GM20431 (cell line): Measurements from ENCODE around the gene SCPEP1.

Source experiments
- in situ Hi-C: fragments of 300-500 bp; cut with MseI, MboI; formaldehyde crosslinking; loops from one replicate; pipeline ENCODE4 v1.15.0; 2020; ENCODE audit warnings: low sequenced_read_pairs; ENCODE audit not compliant: unreplicated experiment

SCPEP1 gene

DNA sequence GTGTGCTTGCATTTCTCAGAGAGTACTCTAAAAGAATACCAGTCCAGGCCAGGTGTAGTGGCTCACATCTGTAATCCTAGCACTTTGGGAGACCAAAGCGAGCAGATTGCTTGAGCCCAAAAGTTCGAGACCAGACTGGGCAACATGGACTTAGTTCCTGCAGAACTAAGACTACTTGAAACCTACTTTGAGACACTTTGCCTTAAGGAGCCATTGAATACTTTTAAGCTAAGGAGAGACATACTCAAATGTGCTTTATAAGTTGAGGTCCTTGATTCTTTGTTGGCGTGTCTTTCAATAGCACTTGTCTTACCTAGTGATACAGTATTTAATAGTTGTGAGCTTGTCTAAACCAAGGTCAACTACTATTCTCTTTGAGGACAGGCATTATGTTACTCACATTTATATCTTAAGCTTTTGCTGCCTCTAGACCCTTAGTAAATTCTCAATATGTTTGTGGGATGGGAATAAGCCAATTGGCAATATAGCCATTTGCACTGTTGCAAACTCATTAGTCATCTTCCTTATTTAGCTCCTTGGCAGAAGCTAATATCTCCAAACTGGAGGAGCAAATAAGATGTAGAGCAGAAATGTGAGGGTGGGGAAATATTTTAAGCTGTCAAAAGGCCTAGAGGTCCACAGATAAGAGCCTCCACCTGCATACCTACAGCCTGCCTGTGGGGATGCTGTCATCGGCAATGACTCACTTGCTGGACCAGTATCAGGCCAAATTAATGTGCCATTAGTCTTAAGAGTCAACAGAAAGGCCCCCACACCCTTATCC, 16.3 kb downstream of the SCPEP1 start:
- in situ Hi-C loops = no loop called here

DNA sequence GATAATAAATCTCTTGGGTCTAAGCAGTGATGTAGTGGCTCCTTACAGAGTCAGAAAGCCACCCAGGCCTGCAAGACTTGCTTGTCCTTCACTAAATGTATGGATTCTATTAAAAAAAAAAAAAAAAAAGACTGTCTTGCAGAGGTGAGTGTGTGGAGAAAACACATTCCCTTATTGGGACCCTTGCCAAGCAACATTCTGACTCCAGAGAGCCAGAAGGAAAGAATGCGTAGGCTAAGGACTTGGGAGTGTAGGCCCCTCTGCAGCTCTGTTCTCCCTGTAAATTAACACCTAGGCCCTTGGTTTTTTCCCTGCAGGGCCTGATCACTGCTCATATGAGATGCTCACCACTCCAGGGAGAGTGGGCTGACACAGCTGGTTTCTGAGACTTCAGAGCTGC, 17.8 kb downstream of the SCPEP1 start:
- in situ Hi-C loops = no loop called here

DNA sequence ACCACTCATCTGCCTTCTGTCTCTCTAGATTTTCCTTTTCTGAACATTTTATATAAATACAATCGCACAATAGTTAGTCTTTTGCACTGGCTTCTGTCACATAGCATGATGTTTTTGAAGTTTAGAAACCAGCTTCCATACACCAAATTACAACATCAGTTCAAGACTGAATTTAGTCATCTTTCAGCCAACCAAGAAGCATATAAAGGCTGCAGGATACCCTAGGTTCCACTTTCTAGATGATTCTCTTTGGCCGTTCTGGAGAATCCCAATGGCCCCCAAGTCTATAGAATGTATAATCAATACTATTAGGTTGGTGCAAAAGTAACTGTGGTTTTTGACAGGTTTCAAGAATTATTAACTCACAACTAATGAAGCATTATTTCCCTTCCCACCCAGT, 19.4 kb downstream of the SCPEP1 start:
- in situ Hi-C loops = no loop called here

DNA sequence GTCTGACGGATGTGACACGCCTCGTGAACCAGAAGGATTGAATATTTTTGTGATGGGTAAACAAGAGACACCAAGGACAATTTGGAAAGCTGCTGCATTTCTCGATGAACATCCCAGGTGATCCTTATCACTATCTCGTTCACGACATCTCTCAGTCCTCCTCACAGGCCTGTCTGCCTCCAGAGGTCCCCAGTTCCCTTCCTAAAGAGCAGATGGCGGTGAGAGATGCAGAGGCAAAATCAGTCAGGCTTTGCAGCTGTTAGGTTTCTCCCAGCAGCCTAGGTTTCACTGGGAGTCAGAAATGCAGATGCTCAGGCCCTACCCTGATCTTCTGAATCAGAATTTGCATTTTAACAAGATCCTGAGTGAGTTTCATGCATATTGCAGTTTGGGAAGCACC, 23.6 kb downstream of the SCPEP1 start:
- in situ Hi-C loops = no loop called here

DNA sequence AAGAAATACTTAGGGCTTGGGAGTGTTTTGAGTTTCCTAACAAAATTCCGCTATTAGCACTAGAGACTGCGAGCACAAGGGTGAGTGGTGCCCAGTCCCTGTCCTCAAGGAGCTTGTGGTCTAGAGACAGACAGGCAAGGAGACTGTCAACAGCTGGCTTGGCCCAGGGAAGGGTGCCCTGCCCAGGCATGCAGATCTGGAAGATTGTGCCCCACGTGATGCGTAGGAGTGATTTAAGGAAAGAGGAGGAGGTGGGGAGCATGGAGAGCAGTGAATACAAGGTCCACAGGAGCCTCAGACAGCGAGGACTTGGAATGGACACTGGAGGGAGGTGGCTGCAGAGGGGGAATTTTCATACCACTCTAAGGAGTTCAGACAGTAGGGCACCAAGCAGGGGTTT, 25.0 kb downstream of the SCPEP1 start:
- in situ Hi-C loops = no loop called here

DNA sequence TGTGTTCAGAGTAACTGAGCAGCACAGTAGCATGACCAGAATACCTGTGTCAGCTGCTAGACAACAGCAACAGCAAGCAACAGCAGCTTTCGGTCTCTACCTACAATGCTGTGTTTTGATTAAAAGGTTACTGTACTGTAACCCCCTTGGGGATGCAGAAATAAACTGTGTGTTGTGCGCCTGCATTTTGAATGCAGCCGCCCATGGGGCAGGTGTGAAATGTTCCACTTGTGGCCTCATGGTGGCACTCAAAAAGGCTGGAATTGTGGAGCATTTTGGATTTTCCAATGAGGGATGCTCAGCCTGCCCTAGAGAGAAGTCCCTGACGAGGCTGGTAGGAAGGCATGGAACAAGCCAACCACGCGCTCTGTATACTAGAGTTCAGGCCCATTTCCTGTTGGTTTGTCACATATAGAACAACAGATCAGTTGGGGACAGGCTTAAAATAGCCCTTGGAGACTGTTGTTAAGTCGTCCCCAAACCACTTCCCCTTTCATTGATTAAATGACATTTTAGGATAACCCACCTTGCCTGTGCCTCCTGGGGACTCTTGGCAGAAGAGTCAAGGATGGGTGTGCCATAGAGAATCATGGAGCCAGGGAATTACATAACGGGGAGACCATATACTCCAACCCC, 27.1 kb downstream of the SCPEP1 start:
- in situ Hi-C loops = no loop called here

DNA sequence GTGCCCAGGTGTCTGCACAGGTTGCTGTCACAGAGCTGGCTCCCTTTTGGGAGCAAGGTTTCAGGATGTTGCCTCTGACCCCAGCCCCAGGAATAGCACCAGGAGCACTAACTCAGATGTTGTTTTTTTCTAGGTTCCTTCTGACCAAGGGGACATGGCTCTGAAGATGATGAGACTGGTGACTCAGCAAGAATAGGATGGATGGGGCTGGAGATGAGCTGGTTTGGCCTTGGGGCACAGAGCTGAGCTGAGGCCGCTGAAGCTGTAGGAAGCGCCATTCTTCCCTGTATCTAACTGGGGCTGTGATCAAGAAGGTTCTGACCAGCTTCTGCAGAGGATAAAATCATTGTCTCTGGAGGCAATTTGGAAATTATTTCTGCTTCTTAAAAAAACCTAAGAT, 28.1 kb downstream of the SCPEP1 start:
- in situ Hi-C loops = no loop called here

DNA sequence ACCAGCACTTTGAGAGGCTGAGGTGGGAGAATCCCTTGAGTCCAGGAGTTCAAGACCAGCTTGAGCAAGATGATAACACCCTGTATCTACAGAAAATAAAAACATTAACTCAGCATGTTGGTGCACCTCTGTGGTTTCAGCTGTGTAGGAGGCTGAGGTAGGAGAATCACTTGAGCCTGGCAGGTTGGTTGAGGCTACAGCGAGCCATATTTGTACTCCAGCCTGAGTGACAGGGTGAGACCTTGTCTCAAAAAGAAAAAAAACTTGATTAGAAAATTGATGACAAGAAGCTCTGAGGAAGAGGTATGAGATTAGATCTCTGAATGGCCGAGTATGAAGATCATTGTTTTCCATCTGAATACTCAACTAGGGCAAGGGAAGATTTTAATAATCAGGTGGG, 31.0 kb downstream of the SCPEP1 start:
- in situ Hi-C loops = no loop called here

DNA sequence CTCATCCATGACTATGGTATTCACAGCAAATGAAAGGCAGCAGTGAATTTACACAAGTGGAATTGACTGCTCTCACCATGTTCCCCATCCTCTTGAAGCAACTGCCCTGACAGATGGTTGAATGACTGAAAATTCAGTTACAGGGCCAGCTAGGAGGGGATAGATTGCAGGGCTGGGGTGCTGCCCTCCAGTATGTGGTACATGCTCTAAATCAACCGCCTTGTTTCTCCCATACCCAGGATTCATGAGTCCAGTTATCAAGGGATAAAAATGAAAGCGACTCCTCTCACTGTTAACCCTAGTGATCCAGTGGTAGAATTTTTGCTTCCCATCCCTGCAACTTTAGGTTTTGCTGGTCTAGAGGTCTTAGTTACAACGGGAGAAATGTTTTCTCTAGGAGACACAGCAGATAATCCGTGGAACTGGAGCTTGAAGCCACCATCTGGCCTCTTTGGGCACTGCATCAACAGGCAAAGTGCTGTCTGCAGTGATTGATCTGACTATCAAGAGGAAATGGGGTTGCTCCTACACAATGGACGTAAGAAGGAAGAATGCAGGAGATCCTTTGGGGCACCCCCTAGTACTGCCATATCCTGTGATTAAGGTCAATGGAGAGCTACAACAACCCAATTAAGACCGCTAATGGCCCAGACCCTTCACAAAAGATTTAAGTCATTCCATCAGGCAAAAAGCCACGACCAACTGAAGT, 32.0 kb downstream of the SCPEP1 start:
- in situ Hi-C loops = no loop called here

DNA sequence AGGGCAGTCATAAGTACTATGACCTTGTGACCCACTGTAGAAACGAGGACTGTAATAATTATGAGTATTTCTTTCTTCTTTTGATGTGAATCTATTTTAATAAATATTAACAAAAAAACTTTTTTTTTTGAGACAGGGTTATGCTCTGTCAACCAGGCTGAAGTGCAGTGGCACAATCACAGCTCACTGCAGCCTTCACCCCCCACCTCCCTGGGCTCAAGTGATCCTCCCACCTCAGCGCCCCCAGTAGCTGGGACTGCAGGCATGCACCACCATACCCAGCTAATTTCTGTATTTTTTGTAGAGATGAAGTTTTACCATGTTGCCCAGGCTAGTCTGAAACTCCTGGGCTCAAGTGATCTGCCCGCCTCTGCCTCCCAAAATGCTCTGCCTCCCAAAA, 32.6 kb downstream of the SCPEP1 start:
- in situ Hi-C loops = no loop called here

DNA sequence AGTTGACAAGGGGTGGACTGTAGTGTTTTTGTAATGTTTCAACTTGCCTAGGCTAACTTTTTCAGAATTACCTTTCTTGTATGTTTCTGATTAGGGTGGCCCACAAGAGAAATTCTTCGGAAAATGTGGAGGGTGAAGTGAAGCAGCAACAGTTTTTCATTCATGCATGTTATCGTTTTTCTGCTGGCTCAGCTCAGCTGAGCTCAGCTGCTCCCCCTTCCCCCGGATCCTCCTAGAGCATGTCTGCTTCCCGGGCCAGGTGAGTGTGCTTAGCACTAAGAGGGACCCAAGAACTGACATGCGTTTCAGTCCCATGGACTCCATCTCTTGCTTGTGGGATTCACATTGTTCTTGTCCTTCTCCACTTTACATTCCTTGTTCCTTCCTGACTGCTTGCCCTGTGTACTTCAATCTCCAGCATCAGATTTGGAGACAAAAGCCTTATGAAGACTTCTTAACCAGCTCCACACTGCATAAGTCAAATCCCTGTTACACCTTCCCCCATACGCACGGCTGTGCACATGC, 33.6 kb downstream of the SCPEP1 start:
- in situ Hi-C loops = no loop called here

DNA sequence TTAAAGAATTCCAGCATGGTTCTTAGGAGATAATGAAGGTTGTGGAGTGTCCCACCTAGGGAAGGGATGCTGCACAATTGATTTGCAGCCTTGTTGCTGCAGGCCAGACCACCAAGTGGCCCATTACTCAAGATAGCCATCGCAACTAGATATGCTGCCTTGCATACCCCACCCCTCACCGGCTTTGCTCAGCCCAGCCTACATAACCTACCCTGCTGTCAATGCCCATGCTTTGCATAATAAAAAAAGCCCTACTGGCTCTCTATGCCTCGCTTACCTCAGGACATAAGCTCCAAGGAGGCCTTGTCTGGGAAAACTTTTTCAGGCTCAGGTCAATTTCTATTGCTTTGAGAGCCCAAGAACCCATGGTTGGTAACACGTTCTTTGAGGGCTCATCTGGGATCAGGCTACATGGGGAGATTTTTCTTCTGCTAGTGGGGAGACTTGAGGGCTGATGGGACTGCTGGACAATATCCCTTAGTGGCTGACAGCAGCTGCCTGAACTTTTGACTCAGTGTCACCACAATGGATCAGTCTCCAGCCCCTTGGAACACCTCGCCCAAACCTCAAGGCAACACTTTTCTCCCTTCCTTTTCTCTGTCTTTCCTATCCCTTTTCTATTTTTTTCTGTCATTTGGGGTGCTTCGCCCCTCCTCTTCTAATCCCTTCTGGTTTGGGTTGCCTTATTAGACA, 38.3 kb downstream of the SCPEP1 start:
- in situ Hi-C loops = no loop called here

DNA sequence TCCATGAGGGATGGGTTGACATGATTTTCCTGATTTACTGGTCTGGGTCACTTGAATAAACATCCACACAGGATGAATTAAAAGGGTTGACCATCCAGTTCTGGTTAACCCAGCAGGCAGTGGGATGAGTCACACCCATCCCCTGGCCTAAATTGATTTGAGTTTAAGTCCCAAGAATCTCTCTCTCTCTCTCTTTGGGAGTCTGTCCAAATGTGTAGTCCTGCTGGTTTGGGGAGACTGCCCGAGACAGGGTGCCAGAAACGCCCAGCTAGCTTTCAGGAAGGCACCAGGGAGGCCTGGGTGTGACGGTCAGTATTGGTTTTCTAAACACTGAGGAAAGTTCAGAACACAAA, 38.8 kb downstream of the SCPEP1 start:
- in situ Hi-C loops = no loop called here

DNA sequence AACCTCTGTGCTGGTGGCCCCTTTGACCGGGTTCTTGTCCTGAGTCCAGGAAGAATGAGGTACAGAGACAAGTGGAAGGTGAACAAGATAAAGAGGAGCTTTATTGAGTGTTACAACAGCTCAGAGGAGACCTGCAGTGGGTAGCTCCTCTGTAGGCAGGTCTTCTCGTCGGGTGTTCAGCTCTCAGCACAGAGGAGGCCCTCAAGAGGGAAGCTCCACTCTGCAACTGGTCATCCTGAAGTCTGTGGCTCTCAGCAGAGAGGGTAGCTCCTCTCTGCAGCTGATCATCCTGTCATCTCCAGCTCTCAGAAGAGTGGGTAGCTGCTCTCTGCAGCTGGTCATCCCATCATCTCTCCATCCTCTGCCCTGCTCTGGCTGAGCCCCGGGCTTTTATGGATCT, 39.7 kb downstream of the SCPEP1 start:
- in situ Hi-C loops = no loop called here

DNA sequence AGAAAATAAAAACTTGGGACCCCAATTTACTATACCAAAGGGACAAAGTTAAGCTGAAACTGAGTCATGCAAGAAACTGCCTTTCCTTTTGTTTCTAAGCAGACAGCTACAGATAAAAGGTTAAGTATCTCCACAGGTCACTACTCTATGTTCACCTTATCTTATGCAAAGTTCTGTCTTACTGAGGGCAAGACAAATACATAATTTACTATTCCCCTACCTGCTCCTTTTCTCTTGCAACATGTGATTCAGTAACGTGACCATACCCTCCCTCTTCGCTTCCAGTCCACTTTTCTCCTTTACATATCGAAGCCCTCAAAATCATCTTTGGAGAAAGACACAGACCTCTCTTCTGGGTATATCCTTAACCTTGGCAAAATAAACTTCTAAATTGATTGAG, 42.3 kb downstream of the SCPEP1 start:
- in situ Hi-C loops = no loop called here

DNA sequence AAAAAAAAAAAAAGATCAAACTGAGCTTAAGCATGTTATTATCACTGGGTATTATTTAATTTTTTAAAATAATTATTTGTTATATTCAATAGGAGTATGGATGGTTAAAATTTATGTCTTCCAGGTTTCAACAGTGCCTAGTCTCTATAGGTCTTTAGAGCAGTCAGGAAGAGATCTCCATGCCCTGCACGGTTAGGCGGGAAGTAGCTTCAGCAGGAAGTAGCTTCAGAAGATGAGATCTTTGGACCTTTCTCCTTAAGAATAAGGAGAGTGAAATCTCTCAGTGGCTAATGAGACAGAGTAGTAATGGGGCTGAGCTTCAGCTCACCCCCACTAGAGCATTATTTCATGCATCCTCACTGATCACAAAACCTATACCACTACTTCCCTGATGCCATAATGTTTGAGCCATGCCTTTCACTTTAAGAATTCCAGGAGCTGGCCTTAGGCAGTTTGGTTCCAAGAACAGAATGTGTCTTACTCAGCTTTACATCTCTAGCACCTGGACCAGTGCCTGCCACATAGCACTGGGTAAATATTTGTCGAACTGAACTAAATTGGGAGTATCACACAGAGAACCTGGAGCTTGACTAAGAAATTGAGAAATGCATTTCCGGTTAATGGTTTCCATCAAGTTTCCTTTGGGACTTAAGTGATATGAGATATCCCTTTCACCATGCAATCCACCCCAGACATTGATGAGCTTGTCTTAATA, 43.5 kb downstream of the SCPEP1 start:
- in situ Hi-C loops = no loop called here

DNA sequence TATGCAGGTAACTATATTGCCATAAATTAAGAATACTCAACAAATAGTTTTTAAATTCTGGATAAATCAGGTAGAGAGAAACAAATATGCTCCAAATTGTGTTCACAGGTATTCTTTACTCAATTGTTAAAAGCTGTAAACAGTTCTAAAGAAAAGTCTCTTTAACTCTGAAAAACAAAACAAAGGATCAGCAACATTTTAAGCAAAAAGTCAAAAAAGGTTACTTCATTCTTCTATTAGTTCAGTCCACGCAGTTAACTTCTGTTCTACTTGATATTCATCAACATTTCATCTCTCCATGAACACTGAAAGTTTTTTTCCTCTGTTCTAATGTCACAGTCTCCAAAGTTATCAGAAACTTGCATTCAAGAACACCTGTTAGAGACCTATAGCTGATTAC, 47.9 kb downstream of the SCPEP1 start:
- in situ Hi-C loops = no loop called here

DNA sequence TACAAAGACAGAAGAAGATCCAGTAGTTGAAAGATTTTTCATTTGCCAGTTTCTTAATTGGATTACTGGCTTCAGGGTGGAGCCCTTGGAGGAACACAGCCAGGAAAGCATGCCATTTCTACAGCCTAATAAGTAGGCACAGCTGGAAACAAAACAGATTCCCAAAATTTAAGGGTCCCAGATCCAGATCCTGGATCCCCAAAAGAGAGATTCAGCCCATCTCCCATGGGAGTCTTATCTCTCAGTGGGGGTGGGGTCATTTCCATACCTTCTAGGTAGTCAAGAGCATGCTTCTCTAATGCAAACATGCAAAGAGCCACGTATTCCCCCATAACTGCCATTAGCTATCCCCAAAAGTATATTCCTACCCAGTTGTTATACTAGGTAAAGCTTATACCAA, 49.9 kb downstream of the SCPEP1 start:
- in situ Hi-C loops = no loop called here

DNA sequence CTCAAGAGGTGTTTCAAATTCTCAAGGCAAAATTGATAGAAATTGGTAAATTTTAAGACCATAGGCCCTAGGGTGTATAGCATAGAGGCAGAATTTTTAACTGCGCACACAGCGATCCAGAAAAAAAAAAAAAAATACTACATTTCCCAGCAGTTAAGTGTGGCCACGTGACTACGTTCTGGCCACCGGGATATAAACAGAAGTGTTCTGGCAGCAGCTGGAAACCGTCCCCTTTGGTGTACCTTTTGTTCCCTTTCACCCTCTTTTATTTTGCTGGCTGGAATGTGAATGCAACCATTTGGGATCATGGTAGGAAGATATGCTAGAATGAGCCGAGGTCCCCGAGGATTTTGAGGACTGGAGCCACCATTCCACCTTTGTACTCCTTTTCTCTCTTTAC, 54.4 kb downstream of the SCPEP1 start:
- in situ Hi-C loops = no loop called here

DNA sequence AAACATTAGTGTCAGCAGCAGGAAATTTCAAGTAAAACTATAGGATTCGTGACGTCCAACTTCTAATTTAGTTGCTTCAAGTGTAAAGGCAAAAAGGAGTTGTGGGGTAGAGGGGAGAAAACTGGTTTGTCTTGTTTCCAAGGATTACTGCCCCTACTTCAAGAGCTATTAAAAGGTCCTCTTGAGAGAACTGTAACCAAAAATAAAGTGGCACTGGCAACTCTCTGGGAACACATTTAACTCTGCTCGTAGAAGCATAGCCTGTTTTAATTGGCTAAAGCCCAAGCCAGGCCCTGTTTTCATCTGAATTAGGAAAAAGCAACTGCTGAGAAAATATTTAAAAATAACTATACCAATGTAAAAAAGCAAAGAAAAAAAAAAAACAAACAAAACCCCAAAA, 55.4 kb downstream of the SCPEP1 start:
- in situ Hi-C loops = no loop called here
